WTC11 (cell line): ENCODE data around the gene RAD9A. TPM values are rescaled to one million over a fixed set of nuclear protein-coding genes. Genes with fewer than 3 reads are reported as not detected.
"Not testable (repeated sequence)": the region's sequence is repeated elsewhere in the genome, so short reads cannot be mapped to it uniquely, and the experiment has no call there.

Experiments used
- ATAC-seq: fragments of 200-7000 bp; cut with Tn5 transposase; 2 replicates; pipeline ENCODE4 v1.10.0; 2021; ENCODE audit warnings: mild to moderate bottlenecking, moderate library complexity
- CTCF ChIA-PET: fragments of 300-600 bp; sonication (Branson Sonifier 250); formaldehyde crosslinking; loops from one replicate; lab custom pipeline; 2021; ENCODE audit warnings: antibody characterized with exemption; lab: Charles Lee
- POLR2A ChIA-PET: fragments of 350-600 bp; sonication (Branson Sonifier 250); formaldehyde crosslinking; loops from one replicate; lab custom pipeline; 2021; ENCODE audit warnings: antibody characterized with exemption; lab: Charles Lee
- DNase-seq: peaks from one replicate; pipeline ENCODE4 v3.0.0; 2021; ENCODE audit warnings: low spot score
- H3K27ac Mint-ChIP-seq: 2 replicates; pipeline ENCODE4 v1.8.0; 2021; ENCODE audit warnings: mixed read lengths
- H3K27me3 Mint-ChIP-seq: 2 replicates; pipeline ENCODE4 v1.8.0; 2021; ENCODE audit warnings: low read depth, mild to moderate bottlenecking, moderate library complexity, mixed read lengths
- H3K36me3 Mint-ChIP-seq: 2 replicates; pipeline ENCODE4 v1.8.0; 2021; ENCODE audit warnings: mixed read lengths
- H3K4me1 Mint-ChIP-seq: 2 replicates; pipeline ENCODE4 v1.8.0; 2022; ENCODE audit warnings: mixed read lengths
- H3K4me3 Mint-ChIP-seq: 2 replicates; pipeline ENCODE4 v1.8.0; 2021; ENCODE audit warnings: mild to moderate bottlenecking, moderate library complexity, mixed read lengths
- H3K9me3 Mint-ChIP-seq: 2 replicates; pipeline ENCODE4 v1.8.0; 2021; ENCODE audit warnings: mixed read lengths
- E2F5 ChIP-seq: sonication (generic); formaldehyde crosslinking; IDR thresholded peaks from 2 replicates; pipeline ENCODE4 v1.8.1; 2022; ENCODE audit warnings: mild to moderate bottlenecking, moderate library complexity, missing genetic modification reagents
- FOXP4 ChIP-seq: sonication (generic); formaldehyde crosslinking; IDR thresholded peaks from 2 replicates; pipeline ENCODE4 v1.8.0; 2022; ENCODE audit warnings: mild to moderate bottlenecking, missing genetic modification reagents
- RORB ChIP-seq: fragments of 250-450 bp; sonication (Bioruptor Pico); IDR thresholded peaks from 2 replicates; pipeline ENCODE4 v1.9.0; 2021; ENCODE audit warnings: mild to moderate bottlenecking
- SMAD4 ChIP-seq: sonication (generic); formaldehyde crosslinking; IDR thresholded peaks from 2 replicates; pipeline ENCODE4 v1.8.0; 2022; ENCODE audit warnings: mild to moderate bottlenecking, missing genetic modification reagents
- ZNF232 ChIP-seq: sonication (generic); formaldehyde crosslinking; IDR thresholded peaks from 2 replicates; pipeline ENCODE4 v1.8.0; 2022; ENCODE audit warnings: mild to moderate bottlenecking, missing genetic modification reagents
- ZNF396 ChIP-seq: fragments of 250-450 bp; sonication (Bioruptor Pico); IDR thresholded peaks from 2 replicates; pipeline ENCODE4 v1.8.0; 2021; ENCODE audit warnings: mild to moderate bottlenecking, moderate library complexity, borderline replicate concordance
- ZNF416 ChIP-seq: fragments of 250-450 bp; sonication (Bioruptor Pico); IDR thresholded peaks from 2 replicates; pipeline ENCODE4 v1.9.0; 2021; ENCODE audit warnings: mild to moderate bottlenecking, inconsistent platforms
- total RNA-seq: library from RNA; stranded (reverse); gene quantifications from 3 replicates; pipeline ENCODE4 v1.2.3, GENCODE V29; 2021
- TF ChIP-seq, protein P1 (sequence below): sonication (generic); formaldehyde crosslinking; IDR thresholded peaks from 2 replicates; pipeline ENCODE4 v1.8.1; 2023; ENCODE audit warnings: mild to moderate bottlenecking, missing genetic modification reagents
- TF ChIP-seq, protein P2 (sequence below): sonication (generic); formaldehyde crosslinking; IDR thresholded peaks from 2 replicates; pipeline ENCODE4 v1.8.0; 2022; ENCODE audit warnings: missing genetic modification reagents

RAD9A gene
- total RNA-seq, 1 experiment from 2014 or later, result 45.5 TPM

DNA sequence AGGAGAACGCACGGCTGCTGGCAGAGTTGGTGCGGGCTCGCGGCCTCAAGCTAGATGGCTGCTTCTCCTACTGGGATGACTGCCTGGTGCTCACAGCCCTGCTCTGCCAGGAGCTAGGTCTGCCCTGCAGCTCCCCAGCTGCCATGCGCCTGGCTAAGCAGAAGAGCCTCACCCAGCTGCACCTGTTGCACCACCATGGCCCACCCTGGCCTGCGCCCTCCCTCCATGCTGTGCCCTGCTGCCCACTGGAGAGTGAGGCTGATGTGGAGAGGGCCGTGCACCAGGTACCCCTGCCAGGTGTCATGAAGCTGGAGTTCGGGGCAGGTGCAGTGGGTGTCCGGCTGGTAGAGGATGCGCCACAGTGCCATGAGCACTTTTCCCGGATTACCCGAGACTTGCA, 31.7 kb downstream of the RAD9A start:
- TF ChIP-seq FOXP4 (CRISPR knock-in tag), result no peak
- TF ChIP-seq, protein P1, sequence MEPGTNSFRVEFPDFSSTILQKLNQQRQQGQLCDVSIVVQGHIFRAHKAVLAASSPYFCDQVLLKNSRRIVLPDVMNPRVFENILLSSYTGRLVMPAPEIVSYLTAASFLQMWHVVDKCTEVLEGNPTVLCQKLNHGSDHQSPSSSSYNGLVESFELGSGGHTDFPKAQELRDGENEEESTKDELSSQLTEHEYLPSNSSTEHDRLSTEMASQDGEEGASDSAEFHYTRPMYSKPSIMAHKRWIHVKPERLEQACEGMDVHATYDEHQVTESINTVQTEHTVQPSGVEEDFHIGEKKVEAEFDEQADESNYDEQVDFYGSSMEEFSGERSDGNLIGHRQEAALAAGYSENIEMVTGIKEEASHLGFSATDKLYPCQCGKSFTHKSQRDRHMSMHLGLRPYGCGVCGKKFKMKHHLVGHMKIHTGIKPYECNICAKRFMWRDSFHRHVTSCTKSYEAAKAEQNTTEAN (CRISPR knock-in tag), result no peak
- Mint-ChIP-seq H3K27me3 (peaks cover 4% of the 10 kb centered on the region; the same call in 1 of the 2 replicates), H3K36me3 (no peaks in the 10 kb centered on the region), H3K4me3 (no peak overlapping the region), H3K27ac (no peak overlapping the region), H3K4me1 (peaks cover 12% of the 10 kb centered on the region), H3K9me3 (no peaks in the 10 kb centered on the region)
- DNase-seq (no peak), ATAC-seq (no peak)
- ChIA-PET CTCF (interaction anchor here (1.0 to 1.6 kb wide), 3 partner anchors 22 to 45 kb away, joined by 3 to 5 read pairs (median 5); partner anchors contain the start of genes PPP1CA and TMEM134), POLR2A (interaction anchor here (1.4 kb wide), 1 partner anchor 22 kb away, joined by 6 read pairs; the partner anchor contains the start of gene PPP1CA)

- no peak for ATAC-seq
- DNase-seq, result no peak
- H3K27ac Mint-ChIP-seq, result no peak overlapping the region
- H3K27me3 Mint-ChIP-seq, result peaks cover 4% of the 10 kb centered on the region; the same call in 1 of the 2 replicates
- H3K36me3 Mint-ChIP-seq, result no peaks in the 10 kb centered on the region
- TF ChIP-seq RORB (CRISPR knock-in tag), result no peak
- no peak for TF ChIP-seq SMAD4 (CRISPR knock-in tag)
- TF ChIP-seq ZNF232 (CRISPR knock-in tag), result no peak
- no peak for TF ChIP-seq E2F5 (CRISPR knock-in tag)
- no peak for TF ChIP-seq ZNF396 (CRISPR knock-in tag)
- TF ChIP-seq, protein P2, sequence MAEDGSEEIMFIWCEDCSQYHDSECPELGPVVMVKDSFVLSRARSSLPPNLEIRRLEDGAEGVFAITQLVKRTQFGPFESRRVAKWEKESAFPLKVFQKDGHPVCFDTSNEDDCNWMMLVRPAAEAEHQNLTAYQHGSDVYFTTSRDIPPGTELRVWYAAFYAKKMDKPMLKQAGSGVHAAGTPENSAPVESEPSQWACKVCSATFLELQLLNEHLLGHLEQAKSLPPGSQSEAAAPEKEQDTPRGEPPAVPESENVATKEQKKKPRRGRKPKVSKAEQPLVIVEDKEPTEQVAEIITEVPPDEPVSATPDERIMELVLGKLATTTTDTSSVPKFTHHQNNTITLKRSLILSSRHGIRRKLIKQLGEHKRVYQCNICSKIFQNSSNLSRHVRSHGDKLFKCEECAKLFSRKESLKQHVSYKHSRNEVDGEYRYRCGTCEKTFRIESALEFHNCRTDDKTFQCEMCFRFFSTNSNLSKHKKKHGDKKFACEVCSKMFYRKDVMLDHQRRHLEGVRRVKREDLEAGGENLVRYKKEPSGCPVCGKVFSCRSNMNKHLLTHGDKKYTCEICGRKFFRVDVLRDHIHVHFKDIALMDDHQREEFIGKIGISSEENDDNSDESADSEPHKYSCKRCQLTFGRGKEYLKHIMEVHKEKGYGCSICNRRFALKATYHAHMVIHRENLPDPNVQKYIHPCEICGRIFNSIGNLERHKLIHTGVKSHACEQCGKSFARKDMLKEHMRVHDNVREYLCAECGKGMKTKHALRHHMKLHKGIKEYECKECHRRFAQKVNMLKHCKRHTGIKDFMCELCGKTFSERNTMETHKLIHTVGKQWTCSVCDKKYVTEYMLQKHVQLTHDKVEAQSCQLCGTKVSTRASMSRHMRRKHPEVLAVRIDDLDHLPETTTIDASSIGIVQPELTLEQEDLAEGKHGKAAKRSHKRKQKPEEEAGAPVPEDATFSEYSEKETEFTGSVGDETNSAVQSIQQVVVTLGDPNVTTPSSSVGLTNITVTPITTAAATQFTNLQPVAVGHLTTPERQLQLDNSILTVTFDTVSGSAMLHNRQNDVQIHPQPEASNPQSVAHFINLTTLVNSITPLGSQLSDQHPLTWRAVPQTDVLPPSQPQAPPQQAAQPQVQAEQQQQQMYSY, result no peak
- TF ChIP-seq ZNF416 (CRISPR knock-in tag), result no peak
- TF ChIP-seq, all 79 proteins: peak for 0
- CTCF ChIA-PET, result interaction anchor here (1.0 to 1.3 kb wide), 2 partner anchors 23 to 41 kb away, joined by 5 read pairs; partner anchors contain the start of gene PPP1CA
- Mint-ChIP-seq H3K4me3 (no peak overlapping the region), H3K9me3 (no peaks in the 10 kb centered on the region), H3K4me1 (peaks cover 12% of the 10 kb centered on the region)
- POLR2A ChIA-PET, result interaction anchor here (1.4 kb wide), 1 partner anchor 22 kb away, joined by 6 read pairs; the partner anchor contains the start of gene PPP1CA
Measured at GRCh38 chr11:67423891-67424613, 32.3 kb downstream of the RAD9A start.

GRCh38 chr11:67427364-67427859, 35.6 kb downstream of the RAD9A start:
- not testable (repeated sequence) for DNase-seq, H3K36me3 Mint-ChIP-seq, H3K27me3 Mint-ChIP-seq, H3K9me3 Mint-ChIP-seq, H3K4me1 Mint-ChIP-seq, ATAC-seq
- Mint-ChIP-seq H3K4me3 (peak overlapping the region; percentile 97), H3K27ac (peak overlapping the region; percentile 93)
- CTCF ChIA-PET, result interaction anchor here (1.1 to 4.5 kb wide), 2 partner anchors 26 to 36 kb away, joined by 3 to 23 read pairs; partner anchors contain the start of genes PPP1CA and RAD9A
- POLR2A ChIA-PET, result interaction anchor here (0.9 to 2.7 kb wide), 3 partner anchors 26 to 41 kb away, joined by 3 to 10 read pairs (median 3); partner anchors contain the start of genes PPP1CA and TMEM134
